Thyroid gland (tissue), 4 donors: Measurements from ENCODE around the gene TTC6. TPM values are rescaled to one million over a fixed set of nuclear protein-coding genes. Genes with fewer than 3 reads are reported as not detected.
A peak's percentile ranks its signal among the peaks of the same experiment; 100 is the strongest.

Experiments
- DNase-seq, 2 donors: peaks; one replicate each; pipeline ENCODE4 v3.0.0-alpha.2; 2019
- H3K27ac ChIP-seq, 3 donors: fragments of 200-600 bp; sonication (generic); 1 replicate in 2 of 3; 2 replicates in 1 of 3; pipeline ENCODE4 v1.5.1; 2016 to 2019; ENCODE audit warnings: mild to moderate bottlenecking in 1 of 3, moderate library complexity in 1 of 3
- H3K27me3 ChIP-seq: fragments of 200-600 bp; sonication (generic); one replicate; pipeline ENCODE4 v1.5.1; 2019
- H3K36me3 ChIP-seq, 2 donors: fragments of 200-600 bp; sonication (generic); one replicate each; pipeline ENCODE4 v1.5.1; 2016 to 2019
- H3K4me1 ChIP-seq, 2 donors: fragments of 200-600 bp; sonication (generic); one replicate each; pipeline ENCODE4 v1.5.1; 2017 to 2019
- H3K4me3 ChIP-seq, 3 donors: fragments of 200-600 bp; sonication (generic); replicated peaks in 1 of 3; 1 replicate in 2 of 3; 2 replicates in 1 of 3; pipeline ENCODE4 v1.5.1; 2016; ENCODE audit warnings: mild to moderate bottlenecking in 1 of 3
- H3K9me3 ChIP-seq: fragments of 200-600 bp; sonication (generic); one replicate; pipeline ENCODE4 v1.5.1; 2017
- POLR2A ChIP-seq, 2 donors: fragments of 450-650 bp; IDR thresholded peaks; one replicate each; pipeline ENCODE4 v1.6.1; 2017; ENCODE audit warnings: antibody characterized with exemption in 2 of 2, mild to moderate bottlenecking in 2 of 2, moderate library complexity in 1 of 2
- WGBS, 2 donors: methylation state at CpG; one replicate each; pipeline ENCODE4 v1.1.5; 2017; 5-methylcytosine and 5-hydroxymethylcytosine counted together
- intact Hi-C: fragments of 100-400 bp; cut with DNase I; formaldehyde crosslinking; loops from one replicate; pipeline ENCODE4 v1.15.1; 2023
- total RNA-seq, 4 donors: library from RNA; depleted of rRNA; stranded (reverse); fragments of >200 nt; gene quantifications; one replicate each; pipeline ENCODE4 v1.2.3, GENCODE V29; 2016
- TF ChIP-seq, protein P1 (sequence below), 6 experiments: fragments of 200-600 bp in 3 of 6; fragments of 450-650 bp in 3 of 6; sonication (generic) in 3 of 6; IDR thresholded peaks; one replicate each; pipeline ENCODE4 v1.5.1; 2016 to 2019; ENCODE audit warnings: antibody characterized with exemption in 6 of 6, mild to moderate bottlenecking in 2 of 6, inconsistent platforms in 1 of 6, moderate library complexity in 1 of 6

Gene TTC6
- total RNA-seq, 4 donors from 2014 or later, result 0.10 to 0.38 (median 0.13) TPM; not detected in 1

DNA sequence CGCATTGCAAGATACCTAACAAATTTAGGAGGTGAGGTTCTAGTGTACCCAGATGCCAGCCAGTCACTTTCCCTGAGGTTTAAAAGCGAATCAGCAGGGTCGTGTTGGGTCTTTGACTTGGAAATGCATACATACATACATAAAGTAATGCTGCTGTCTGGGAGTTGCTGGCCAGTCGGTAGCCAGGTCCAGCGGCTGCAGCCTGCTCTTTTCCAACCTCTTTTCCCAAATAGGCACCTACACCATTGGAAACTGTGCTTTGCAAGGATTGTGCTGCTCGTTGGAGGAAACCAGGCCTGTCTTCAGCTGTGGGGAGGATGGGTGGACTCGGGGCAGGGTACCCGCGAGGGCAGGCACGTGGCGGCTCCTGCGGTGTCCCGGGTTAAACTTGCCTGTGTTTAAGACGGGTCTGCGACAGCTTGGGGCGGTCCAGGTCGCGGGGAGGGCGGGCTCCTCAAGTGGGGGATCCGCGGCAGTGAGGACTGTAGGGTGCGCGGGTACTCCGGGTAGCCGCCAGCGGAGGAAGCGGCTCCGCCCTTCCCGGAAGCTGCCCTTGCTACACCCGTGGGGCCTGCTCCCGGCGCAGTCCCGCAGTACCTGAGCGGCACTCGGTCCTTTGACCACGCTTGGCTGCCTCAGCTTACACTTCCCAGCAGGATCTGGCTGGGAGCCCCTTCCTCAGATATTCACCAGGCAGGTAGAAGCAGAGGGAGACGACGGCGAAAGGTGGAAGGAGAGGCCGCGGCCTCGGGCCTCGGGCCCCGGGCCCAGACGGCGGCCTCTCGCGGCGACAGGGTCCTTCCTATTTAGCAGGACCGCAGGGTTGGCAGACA, 2.7 kb downstream of the TTC6 start:
- DNase-seq, result no peak
- Histone ChIP-seq H3K27ac (no peak overlapping the region), H3K36me3 (no peaks in the 10 kb centered on the region), H3K27me3 (peaks cover 72% of the 10 kb centered on the region), H3K4me1 (peaks cover 30 to 34% of the 10 kb centered on the region in 2 donors), H3K4me3 (peak overlapping the region in 1 of 3 donors; percentile 19), H3K9me3 (no peaks in the 10 kb centered on the region)
- TF ChIP-seq, protein P1, sequence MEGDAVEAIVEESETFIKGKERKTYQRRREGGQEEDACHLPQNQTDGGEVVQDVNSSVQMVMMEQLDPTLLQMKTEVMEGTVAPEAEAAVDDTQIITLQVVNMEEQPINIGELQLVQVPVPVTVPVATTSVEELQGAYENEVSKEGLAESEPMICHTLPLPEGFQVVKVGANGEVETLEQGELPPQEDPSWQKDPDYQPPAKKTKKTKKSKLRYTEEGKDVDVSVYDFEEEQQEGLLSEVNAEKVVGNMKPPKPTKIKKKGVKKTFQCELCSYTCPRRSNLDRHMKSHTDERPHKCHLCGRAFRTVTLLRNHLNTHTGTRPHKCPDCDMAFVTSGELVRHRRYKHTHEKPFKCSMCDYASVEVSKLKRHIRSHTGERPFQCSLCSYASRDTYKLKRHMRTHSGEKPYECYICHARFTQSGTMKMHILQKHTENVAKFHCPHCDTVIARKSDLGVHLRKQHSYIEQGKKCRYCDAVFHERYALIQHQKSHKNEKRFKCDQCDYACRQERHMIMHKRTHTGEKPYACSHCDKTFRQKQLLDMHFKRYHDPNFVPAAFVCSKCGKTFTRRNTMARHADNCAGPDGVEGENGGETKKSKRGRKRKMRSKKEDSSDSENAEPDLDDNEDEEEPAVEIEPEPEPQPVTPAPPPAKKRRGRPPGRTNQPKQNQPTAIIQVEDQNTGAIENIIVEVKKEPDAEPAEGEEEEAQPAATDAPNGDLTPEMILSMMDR (IDR thresholded peaks at IDR 0.05), result no peak
- TF ChIP-seq POLR2A (IDR thresholded peaks at IDR 0.05), result no peak
- WGBS, 2 donors, result 11 to 13% methylated on average over 13 to 32 of the region's 50 CpGs
- intact Hi-C loops, result loop anchor here (10.0 kb wide), 1 partner anchor 353 kb away; no protein-coding TSS in a partner anchor

DNA sequence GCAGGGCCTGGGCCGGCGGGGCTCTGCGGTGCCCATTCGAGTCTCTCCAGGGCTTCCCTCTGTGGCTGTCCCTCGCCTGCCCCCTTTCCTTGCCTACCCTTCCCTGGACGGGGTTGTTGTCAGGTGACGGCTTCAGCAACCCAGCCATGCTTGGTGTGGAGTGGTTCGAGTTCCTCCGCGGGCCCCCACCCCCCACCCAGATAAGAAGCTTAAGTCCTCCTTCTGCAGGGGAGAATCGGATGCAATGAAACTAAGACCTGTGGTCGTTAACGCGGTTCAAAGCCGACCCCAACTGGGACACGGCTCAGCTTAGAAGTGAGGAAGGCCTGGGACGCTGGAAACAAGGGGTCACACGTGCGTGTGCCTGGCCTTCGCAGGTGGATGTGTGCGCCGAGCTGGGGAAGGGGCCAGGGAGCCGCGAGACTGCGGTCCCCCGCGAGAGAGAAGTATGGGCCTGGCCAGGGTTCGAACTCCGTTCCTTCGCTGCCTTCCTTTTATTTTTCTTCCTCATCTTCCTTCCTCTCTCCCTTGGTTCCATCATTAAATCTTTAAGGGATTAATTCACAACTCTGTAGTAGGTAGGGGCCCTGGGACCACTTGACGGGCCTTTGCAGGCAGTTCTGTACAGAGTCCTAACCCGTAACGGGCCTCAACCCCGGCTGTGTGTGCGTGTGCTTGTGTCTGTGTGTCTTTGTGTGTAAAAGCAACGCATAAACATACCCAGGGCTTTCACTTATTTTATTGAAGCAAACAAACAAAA, 3.5 kb downstream of the TTC6 start:
- intact Hi-C loops, result loop anchor here (10.0 kb wide), 1 partner anchor 354 kb away; no protein-coding TSS in a partner anchor
- peak overlapping the region in 1 of 3 donors; percentile 19 for H3K4me3 ChIP-seq
- H3K27me3 ChIP-seq, result peaks cover 68% of the 10 kb centered on the region
- H3K4me1 ChIP-seq, result peaks cover 30 to 34% of the 10 kb centered on the region in 2 donors
- H3K27ac ChIP-seq, result no peak overlapping the region
- no peaks in the 10 kb centered on the region for H3K36me3 ChIP-seq
- WGBS, 2 donors, result 16 to 19% methylated on average over 31 to 36 of the region's 36 CpGs
- DNase-seq, result no peak
- TF ChIP-seq, protein P1 (IDR thresholded peaks at IDR 0.05), result no peak
- TF ChIP-seq POLR2A (IDR thresholded peaks at IDR 0.05), result no peak
- H3K9me3 ChIP-seq, result no peaks in the 10 kb centered on the region

DNA sequence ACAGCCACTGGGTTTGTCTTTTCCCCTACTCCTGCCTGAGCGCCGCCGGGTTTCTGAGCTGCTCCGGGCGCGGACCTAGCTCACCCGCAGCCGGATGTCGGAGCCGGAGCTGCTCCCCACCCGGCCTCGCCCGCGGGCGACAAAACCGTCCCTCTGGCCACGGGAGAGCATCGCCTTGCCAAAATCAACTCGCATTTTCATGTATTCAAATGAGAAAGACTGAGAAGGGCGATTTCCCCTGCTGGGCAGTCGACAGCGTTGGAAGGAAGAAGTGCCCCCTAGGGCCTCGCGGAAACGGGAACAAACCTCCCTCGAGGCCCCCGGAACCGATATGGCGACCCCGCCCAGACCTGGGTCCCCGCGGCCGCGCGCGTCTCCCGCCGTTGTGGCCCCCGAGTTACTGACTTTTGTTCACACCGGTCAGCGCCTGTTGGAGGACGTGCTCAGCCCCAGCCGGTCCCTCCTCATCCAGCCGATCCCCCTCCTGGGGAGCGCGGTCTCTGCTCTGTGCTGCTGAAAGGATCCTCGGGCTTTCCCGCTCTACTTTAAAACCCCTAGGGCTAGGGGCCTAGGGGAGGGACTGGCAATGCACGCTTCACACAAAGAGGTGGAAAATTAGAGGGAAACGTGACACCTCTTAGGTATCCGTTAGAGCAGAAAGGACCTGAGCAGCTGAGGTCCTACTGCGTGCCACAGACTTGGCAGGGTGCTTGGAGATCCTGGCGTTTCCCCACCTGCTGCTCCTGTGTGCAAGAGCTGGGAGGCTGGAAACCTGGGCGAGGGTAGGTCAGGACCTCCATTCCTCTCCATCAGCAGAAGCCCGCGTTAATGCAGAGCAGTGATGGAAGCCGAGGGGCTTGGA, 4.3 kb downstream of the TTC6 start:
- no peaks in the 10 kb centered on the region for H3K36me3 ChIP-seq
- 4 to 5% methylated on average over 24 to 56 of the region's 57 CpGs for WGBS, 2 donors
- H3K9me3 ChIP-seq, result no peaks in the 10 kb centered on the region
- H3K4me3 ChIP-seq, result no peak overlapping the region
- no peak for DNase-seq
- TF ChIP-seq, protein P1 (IDR thresholded peaks at IDR 0.05), result no peak
- TF ChIP-seq POLR2A (IDR thresholded peaks at IDR 0.05), result no peak
- intact Hi-C loops, result loop anchor here (10.0 kb wide), 1 partner anchor 355 kb away; no protein-coding TSS in a partner anchor
- peaks cover 27 to 34% of the 10 kb centered on the region in 2 donors for H3K4me1 ChIP-seq
- peaks cover 68% of the 10 kb centered on the region for H3K27me3 ChIP-seq
- no peak overlapping the region for H3K27ac ChIP-seq

DNA sequence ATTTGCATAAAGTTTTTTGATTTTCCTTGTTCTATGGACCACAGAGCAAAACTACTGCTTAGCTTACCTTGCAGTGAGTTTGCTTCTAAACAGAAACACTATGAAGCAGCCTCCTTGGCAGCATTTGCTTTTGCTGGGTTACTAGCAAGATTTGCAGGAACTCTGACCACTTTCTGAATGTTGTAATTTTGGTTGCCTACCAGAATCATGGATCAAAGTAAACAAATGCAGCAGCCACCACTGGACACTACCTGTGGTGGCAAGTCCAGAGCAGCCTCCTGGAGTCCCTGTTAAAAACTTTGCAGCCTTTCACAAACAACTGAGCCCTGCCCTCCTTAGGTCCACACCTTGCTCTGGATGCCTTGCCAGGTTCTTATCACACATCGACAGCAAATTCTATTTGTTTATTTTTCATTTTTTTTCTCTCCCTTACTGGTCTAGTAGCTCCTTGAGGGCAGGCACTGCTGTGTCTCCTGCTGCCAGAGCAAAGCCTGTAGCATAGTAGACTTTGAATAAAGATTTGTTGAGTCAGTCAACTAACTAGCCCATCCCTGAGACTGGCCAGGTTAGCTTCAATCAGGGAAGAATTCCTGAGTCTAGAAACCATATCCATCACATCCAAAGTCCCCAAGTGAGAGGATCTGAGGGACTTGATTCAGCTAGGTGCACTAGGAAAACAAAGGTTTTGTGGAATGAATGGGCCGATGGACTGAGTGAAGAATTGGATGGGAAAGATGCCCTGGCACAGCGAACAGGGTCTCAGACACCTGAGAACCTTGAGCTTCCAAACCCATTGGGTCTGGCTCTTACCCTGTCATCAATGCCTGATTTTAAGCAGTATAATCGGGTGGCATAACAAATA, 5.7 kb downstream of the TTC6 start:
- Histone ChIP-seq H3K27me3 (peaks cover 58% of the 10 kb centered on the region), H3K4me3 (no peak overlapping the region), H3K27ac (no peak overlapping the region), H3K36me3 (no peaks in the 10 kb centered on the region), H3K9me3 (no peaks in the 10 kb centered on the region), H3K4me1 (peaks cover 19 to 24% of the 10 kb centered on the region in 2 donors)
- WGBS, 2 donors, result 33 to 34% methylated on average over 4 of the region's 4 CpGs
- intact Hi-C loops, result no loop called here
- no peak for DNase-seq
- TF ChIP-seq, protein P1 (IDR thresholded peaks at IDR 0.05), result no peak
- TF ChIP-seq POLR2A (IDR thresholded peaks at IDR 0.05), result no peak
